Activated CD4-positive, alpha-beta T cell treated with anti-CD3 and anti-CD28 coated beads, Interleukin-2, Interleukin-4, amounts not matched to agents 100 ng/mL and 50 ng/mL, durations not matched to agents 16 hours and 8 hours (primary cell): ENCODE measurements around the gene UPK3A.

Source experiments
- DNase-seq: peaks from one replicate; pipeline ENCODE4 v3.0.0-alpha.2; 2020; ENCODE audit warnings: low spot score

The UPK3A gene

DNA sequence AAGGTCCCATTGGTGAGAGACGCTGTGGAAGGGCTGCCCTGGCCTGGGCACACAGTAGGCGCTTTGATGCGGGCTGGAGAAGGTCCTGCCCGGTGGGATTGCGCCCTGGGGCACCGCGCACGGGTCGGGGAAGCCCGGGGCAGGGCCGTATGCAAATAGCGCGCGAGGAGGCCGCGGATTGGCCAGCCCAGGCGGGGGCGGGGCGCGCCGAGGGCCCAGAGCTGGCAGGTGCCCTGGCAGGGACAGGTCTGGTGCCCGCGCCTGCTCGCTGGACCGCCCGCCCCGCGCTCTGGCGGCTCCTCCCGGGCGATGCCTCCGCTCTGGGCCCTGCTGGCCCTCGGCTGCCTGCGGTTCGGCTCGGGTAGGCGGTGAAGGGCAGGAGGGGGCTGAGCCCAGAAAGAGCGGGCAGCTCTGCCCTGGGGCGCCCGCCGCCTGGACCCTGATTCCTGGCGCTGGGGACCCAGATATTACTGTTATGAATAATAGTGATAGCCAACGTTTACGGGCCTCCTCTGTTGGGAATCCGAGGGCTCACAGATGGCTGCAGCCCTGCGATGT lies at the start of gene UPK3A:
Gene UPK3A (plus strand): TSS at position 245 of the 558 bp plus-strand sequence. CDS start 65 bp downstream, at position 310.
- no peak for DNase-seq

DNA sequence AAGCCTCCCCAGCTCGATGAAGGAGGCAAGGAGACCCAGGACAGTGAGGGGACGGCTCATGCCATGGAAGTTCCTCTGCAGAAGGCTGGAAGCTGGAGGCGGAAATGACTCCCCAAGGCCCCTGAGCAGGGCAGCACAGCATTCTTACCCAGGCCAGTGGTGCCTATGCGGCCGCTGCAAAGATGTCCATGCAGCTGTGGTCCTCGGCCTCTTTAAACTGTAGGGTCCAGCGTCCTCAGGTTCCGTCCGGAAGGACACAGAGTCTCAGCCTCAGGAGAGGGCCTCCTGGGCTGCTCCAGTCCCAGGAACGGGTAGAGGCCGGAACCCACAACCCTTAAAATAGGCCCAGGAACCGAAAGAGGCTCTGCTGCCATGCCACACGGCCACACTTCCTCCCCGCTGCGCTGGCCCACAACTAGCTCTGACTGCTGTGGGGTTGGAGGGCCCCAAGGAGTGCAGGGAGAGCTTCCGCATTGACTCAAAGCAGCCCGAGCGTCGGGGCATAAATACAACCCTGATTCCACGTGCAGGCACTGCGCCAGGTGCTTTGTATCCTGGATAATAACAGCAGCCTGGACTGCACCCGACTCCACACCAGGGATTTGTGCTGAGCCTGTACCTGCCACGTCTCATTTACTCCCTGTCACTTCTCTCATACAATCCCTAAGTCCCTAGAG lies 49.5 kb upstream of the UPK3A start:
- DNase-seq: no peak

DNA sequence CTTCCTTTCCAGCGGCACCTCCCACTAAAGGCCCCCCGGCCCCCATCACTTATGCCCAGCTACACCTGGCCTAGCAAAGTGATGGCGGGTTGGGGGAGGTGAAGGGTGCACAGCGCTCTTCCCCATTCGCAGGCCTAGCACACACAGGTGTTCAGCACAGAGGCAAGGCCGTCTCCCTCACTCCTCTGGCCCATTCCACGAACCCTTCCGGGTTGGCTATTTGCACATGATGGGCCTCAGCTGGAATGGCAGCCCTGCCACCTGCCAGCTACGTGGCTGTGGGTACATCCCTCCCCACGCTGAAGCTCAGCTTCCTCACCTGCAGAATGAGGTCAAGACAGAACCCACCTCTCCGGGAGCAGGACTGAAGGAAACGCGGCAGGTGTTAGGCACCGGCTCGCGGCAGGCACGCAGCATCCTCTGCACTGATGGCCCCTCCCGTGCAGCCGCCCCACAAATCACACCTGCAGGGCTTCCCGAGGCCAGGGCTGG lies 48.9 kb upstream of the UPK3A start:
- no peak for DNase-seq

DNA sequence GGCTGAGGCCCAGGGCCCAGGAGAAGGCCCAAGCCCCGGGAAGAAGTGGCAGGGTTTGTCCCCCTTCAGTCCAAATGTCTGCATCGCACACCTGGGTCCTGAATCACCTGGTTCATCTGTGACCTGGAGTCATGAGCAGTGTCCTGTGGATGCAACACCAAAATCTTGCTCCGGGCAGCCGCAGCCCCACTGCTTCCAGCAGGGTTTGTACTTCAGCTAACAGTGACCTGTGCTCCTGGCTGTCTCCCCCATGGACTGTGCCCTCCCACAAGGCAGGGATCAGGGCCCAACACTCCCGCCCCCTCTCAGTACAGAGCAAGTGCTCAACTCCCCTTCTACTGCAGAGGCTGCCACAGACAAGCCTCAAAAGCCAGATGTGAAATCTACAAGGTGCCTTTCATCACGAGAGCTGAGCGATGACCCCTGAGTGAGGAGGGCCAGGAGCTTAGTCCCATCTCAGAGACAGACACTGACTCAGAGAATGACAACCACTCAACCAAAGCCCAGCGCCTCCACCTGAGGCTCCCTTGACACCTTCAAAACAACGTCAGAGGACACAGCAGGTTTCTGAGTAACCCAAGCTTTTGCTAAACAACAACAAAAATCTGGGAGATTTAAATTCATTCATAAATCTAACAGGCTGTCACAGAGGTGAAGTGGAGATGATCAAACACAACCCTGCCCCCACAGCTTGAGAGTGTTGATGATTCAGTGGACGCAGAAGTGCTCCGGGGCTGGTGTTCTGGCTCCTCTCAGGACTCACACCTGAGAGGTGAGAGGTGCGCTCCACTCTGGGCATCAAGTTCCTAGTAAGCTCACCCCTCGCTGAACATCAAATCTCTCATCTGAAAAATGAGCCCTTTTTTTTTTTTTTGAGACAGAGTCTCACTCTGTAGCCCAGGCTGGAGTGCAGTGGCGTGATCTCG lies 47.4 kb upstream of the UPK3A start:
- no peak for DNase-seq

DNA sequence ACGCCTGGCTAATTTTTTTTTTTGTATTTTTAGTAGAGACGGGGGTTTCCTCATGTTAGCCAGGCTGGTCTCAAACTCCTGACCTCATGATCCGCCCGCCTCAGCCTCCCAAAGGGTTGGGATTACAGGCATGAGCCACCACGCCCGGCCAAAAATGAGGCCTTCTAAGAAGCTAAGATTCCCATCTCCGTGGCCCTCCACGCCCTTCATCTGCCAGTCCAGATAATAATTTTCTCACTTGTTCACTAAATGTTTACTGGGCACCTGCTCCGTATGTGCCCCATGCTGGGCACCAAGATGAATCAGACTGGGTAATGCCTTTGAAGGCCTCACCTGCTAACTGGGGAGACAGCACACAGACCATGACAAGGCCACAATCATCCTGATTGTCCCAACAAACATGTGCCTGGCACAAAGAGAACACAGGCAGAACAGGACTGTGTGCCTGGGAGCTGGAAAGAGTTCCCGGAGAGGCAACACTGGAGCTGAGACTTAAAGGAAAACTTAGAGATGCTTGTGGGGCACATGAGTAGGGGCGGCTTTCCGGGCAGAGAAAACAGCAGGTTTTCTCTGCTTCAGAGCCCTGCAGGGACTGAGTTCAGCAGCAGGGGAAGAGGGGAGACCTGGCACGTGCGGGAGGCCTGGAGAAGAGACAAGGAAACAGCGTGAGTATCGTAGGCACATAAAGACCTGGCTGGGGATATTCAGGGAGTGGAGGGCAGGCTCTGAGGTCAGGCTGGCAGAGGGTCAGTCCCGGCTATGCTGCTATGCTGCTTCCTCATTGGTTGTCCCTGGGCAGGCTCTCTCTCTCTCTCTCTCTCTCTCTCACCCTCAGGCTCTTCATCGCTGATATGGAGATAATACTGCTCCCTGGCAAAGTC lies 46.4 kb upstream of the UPK3A start:
- DNase-seq: no peak

DNA sequence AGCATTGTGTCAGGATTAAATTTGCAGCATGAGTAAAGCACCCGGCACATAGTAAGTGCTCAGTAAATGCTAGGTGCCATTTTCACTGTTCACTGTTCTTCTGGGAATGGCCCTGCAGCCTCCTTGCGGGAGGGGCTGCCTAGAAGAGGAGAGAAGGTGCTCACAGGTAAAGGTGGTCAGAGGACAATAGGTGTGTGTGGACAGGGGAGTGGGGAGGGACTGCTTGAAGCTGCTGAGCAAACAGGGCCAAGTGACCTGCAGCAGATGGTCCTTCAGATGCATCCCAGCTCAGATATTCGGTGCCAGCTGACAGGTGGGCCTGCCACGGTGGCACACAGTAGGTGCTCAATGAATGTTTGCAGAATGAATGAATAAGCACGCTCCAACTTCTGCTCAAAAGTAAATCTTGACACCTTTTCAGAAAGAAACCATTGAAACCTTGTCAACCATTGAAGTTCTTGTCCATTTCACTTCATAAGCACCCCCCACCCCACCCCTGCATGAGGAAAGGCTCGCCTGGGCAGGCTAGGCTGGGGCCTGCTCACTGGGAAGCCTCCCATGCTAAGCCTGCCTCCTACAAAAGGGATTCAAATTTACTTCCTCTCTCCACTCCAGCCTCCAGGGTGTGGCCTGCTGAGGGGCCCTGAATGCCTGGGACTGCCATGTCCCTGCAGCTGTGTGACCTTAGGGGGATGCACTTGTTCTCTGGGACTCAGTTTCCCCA lies 45.6 kb upstream of the UPK3A start:
- DNase-seq: no peak

DNA sequence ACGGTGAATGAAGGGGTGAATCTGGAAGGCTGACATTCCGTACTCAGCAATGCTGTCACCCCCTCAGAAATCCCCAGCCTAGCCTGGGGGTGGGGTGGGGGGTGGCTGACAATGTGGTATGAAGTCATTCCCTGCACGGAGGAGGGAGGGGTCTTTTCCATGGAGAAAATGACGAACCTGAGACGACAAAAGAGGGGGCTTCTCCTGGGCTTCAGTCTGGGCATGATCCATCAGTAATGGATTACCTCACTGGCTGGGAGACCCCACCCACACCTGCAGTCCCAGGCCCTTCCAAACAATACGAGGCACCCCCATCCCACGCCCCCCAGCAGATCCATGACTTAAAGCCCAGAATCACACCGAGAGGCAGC lies 45.1 kb upstream of the UPK3A start:
- no peak for DNase-seq

DNA sequence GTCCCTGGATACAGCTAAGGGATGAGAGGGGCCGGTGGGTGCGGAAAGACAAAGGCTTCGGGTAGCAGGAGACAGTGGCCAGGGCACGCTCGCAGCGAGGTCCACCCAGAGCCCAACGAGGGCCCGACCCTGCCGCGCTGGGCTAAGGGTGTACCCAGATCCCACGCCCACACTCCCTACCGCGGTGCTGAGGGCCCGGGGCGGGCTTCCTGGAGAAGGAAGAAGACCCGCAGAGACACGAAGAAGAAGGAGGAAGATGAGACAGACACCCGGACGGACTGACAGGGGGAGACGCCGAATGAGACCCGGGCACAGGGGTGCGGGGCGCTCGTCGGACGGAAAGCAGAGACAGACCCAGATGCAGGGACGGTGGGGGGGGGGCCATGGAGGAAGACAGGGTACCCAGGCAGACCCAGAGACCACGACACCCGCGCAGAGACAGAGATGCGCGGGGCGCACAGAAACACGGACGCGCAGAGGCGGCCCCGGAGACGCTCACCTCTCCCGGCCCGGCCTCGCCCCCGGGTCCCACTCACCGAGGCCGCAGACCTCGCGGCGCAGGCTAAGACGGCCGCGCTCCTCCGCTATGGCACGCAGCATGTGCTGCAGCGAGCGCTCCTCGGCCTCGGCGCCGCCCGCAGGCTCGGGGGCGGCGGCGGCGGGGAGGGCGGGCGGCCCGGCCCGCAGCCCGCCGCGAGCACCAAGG lies 44.5 kb upstream of the UPK3A start:
- DNase-seq: no peak

DNA sequence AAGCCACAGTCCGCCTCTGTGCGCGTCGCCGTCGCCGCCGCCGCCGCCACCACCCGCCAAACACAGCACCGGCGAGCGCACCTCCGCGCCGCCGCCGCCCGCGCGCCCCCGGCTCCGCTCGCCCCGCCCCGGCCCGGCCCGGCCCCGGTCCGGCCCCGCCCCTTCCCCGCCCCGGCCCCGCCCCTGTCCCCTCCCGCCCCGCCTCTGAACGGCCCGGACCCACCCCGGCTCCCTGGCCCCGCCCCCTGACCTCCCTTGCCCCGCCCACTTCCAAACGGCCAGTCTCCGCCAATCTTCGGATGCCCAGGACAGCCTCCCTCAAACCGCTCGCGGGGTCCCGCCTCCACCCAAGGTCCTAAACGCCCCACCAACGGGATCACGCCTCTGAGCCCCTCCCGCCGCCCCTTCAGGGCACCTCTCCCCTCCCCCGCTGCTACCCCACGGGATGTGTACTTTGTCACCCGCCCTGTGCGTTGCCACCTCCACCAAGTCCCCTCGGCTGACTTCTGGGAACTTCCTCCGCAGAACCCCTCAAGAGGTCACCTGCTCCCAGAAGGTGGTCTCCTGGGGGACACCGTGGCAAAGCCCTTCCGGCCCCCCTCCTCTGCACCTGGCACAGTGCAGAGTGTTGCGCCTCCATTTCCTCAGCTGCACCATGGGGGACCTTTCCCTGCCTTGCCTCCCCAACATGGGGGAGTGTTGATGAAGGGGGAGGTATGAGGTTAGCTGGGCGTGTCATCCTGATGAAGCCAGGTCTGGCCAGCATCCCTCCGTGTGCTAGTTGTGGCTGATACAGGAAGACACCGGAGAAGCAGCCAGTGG lies 43.7 kb upstream of the UPK3A start, which contains the start of gene KIAA0930:
Gene KIAA0930 (minus strand): TSS at position 85 of the 822 bp plus-strand sequence. CDS start 191 bp downstream, outside the sequence.
- peak; percentile 82 for DNase-seq

DNA sequence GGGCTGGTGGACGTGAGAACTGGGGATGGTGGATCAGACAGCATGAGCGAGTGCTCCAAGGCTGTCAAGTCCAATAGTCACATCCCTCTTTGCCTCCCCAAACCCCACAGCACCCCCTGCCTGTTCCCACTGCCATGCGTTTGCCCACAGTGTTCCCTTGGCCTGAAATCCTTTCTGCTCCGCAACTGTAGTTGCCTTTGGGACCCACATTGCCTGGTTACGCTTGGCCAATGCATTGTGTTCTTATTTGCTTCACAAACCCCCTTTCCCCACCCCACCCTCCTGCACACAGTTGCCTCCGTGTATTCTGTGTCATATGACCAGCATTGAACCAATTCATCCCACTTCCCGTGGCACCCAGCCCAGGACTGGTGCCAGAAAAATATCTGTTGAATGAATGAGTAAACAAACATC lies 42.0 kb upstream of the UPK3A start:
- DNase-seq: no peak

DNA sequence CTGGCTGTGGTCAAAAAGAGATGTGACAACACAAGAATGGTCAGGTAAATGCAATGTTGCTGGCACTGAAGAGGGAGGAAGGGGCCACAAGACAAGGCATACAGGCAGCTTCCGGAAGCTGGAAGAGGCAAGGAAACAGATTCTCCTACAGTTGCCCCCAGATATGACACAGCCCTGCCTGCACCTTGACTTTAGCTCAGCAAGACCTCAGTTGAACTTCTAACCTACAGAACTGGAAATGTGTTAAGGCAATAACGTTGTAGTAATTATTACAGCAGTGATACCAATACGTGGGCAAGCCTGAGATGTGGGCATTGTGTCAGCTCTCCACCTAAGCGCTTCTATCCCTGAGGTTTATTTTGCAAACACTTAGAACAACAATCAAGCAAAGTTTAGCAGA lies 39.8 kb upstream of the UPK3A start:
- no peak for DNase-seq

DNA sequence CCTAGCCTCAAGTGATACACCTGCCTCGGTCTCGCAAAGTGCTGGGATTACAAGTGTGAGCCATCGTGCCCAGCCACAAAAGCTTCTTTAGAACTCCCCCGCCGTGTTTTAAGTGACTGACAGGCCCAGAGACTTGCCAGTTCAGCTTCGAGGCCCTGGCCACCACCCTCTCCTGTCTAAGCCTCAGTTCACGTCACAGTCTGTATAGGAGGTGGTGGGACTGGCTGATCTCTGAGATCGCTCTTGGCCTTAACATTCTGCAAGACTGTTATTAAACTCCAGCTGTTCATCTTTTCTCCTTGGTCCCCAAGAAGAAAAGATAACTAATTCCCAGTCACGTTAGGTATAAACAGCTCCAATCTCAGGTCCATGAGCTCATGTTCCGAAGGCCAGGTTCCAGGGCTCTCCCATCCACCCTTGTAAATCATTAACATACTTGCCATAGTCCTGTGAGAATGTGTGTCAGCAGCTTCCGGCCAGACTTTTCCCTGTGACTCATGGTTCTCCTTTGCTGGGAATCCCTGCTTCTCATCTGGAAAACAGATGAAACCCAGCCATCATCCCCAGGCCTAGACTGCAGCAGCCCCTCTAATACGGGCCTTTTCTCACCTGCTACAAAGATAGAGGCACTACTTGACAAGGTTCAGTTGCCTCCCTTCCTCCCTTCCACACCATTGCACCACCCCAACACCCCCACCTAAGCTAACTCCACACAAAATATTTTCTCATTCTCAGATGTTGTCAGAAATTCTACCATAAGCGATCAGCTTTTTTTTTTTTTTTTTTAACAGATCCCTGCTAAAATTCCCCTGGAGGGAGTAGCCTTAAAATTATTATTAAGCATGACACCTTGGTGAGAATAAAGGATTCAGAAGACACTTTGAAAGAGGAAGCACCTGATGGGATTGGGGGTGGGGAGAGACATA lies 38.4 kb upstream of the UPK3A start:
- DNase-seq: no peak

DNA sequence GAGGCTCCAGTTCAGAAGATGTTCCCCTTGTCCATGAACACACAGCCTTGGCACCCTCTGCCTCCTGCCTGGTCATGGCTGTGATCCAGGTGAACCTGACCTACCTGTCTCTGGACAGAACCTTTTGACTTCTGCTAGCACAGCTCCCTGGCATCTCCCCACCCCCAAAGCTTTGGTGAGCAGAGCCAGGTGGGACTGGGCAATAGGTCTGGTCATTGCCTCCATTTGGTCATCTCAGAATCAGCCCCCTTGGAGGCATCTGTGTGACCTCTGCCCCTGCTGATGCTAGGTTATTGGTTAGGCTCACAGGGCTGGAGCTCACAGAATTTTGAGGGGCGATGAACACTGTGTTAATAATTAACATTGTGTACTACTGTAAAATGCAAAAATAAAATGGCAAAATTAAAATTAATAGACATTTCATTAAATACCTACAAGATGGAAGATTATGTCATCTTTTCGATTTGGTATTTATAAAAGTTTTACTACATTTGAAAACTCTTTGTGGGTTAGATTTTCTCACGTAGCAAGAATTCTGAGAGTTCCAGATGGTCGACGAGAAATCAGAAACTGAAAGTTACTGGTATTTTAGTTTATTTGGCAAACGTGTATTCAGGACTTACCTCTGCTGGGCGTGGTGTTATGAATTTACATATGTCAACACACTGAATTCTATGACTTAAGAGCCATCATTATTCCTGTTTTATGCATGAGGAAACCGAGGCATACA lies 35.8 kb upstream of the UPK3A start:
- no peak for DNase-seq

DNA sequence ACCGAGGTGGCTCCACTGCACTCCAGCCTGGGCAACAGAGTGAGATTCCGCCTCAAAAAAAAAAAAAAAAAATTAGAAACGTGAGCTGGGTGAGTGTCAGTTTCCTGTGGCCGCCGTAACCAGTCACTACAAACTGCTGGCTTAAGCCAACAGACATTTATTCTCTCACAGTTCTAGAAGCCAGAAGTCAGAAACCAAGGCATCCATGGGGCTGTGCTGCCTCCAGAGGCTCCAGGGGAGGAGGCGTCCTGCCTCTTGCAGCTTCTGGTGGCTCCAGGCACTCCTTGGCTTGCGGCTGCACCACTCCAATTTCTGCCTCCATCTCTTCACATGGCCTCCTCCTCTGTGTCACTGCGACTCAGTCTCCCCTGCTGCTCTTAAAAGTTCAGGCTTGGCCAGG lies 32.9 kb upstream of the UPK3A start:
- no peak for DNase-seq

DNA sequence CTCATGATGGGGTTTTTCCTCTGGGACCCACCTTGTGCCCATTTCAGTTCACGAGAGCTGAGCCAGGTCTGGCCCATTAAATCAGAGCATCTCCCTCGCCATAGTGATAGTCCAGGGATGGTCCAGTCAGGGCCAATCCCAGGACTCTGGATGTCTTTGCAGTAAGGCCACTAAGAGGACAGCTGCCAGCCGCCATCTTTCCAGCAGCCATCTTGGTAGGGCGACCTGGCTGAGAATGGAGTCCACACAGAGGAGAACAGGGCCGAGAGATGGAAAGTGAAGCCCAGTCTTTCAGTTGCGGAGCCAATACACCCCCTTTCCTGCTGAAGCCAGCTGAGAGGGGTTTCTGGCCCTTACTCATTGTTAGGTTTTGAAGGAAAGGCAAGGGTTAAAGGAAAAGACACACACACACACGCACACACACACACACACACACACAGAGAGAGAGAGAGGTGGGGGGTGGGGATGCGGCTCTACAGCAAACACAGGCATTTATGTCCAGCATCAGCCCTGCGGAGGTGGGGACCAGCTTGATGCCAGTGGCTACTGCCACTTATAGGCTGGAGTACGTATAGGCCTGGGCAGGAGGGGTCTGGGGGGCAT lies 31.6 kb upstream of the UPK3A start:
- no peak for DNase-seq

DNA sequence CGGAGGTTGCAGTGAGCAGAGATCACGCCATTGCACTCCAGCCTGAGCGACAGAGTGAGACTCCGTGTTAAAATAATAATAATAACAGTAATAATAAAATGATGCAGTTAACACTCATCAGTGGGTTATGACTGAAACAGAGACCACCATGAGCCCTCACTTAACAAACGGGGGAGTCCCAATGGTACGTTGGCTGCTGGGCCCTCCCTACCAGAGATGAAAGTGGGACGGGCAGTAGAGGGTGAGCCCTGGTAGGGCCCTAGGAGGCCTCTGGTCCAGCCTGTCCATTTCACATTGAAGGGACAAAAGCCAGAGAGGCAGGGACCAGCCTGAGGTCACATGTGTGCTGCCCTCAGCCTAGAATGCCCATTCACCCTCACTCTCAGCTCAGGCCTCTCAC lies 30.4 kb upstream of the UPK3A start:
- no peak for DNase-seq

DNA sequence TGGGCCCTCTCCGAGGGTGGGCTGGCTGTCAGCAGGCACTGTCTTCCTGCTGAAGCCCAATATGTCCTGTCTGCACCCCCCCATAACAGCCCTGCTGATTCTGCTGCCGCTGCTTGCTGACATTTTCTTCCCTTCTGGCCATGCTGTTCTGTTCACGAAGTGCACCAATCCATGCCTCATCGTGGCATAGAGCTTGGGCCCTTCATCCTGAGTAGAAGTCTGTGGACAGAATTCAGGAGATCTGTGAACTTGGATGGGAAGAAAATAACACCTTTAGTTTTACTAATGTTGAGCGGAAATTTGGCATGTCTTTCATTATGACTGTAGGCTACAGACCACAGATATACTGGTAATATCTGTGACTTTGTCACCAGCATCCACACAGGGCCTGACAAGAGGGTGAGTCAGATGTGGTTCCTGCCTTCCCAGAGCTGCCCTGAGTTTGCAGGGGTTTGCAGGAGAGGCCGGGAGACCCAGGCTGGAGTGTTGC lies 29.9 kb upstream of the UPK3A start:
- DNase-seq: peak; percentile 74
